ENCODE results near the gene TTC8. TPM values are rescaled to one million over a fixed set of nuclear protein-coding genes. Genes with fewer than 3 reads are reported as not detected.

The TTC8 gene
- total RNA-seq, 1 donor = 28.1 TPM

- H3K4me3 ChIP-seq (ENCODE audit: low read depth, low read length) = no peak overlapping the region
- DNase-seq (ENCODE audit: low read depth) = no peak
- TF ChIP-seq CTCF (IDR thresholded peaks at IDR 0.05; ENCODE audit: insufficient read depth, low read depth, low read length) = no peak
Observed at GRCh38 chr14:88877192-88877591, 52.7 kb downstream of the TTC8 start.

GRCh38 chr14:88879022-88879421 is 54.6 kb downstream of the TTC8 start:
- DNase-seq (ENCODE audit: low read depth) = peak; percentile 75
- no peak for TF ChIP-seq CTCF (IDR thresholded peaks at IDR 0.05; ENCODE audit: insufficient read depth, low read depth, low read length)
- no peak overlapping the region for H3K4me3 ChIP-seq (ENCODE audit: low read depth, low read length)

- H3K4me3 ChIP-seq (ENCODE audit: low read depth, low read length) = no peak overlapping the region
- no peak for TF ChIP-seq CTCF (IDR thresholded peaks at IDR 0.05; ENCODE audit: insufficient read depth, low read depth, low read length)
- DNase-seq (ENCODE audit: low read depth) = no peak
Observed at GRCh38 chr14:88882236-88882635, 57.8 kb downstream of the TTC8 start.

- no peak overlapping the region for H3K4me3 ChIP-seq (ENCODE audit: low read depth, low read length)
- no peak for TF ChIP-seq CTCF (IDR thresholded peaks at IDR 0.05; ENCODE audit: insufficient read depth, low read depth, low read length)
- peak; percentile 71 for DNase-seq (ENCODE audit: low read depth)
Observed at GRCh38 chr14:88895116-88895515, 70.7 kb downstream of the TTC8 start.

GRCh38 chr14:88901189-88901588 is 76.7 kb downstream of the TTC8 start:
- no peak for DNase-seq (ENCODE audit: low read depth)

GRCh38 chr14:88901991-88902390 is 77.5 kb downstream of the TTC8 start:
- H3K4me3 ChIP-seq (ENCODE audit: low read depth, low read length) = no peak overlapping the region
- no peak for TF ChIP-seq CTCF (IDR thresholded peaks at IDR 0.05; ENCODE audit: insufficient read depth, low read depth, low read length)
- no peak for DNase-seq (ENCODE audit: low read depth)

More at GRCh38 chr14:88901189-88901588, 76.7 kb downstream of the TTC8 start:
- no peak overlapping the region for H3K4me3 ChIP-seq (ENCODE audit: low read depth, low read length)
- TF ChIP-seq CTCF (IDR thresholded peaks at IDR 0.05; ENCODE audit: insufficient read depth, low read depth, low read length) = no peak

- no peak overlapping the region for H3K4me3 ChIP-seq (ENCODE audit: low read depth, low read length)
- no peak for DNase-seq (ENCODE audit: low read depth)
- TF ChIP-seq CTCF (IDR thresholded peaks at IDR 0.05; ENCODE audit: insufficient read depth, low read depth, low read length) = no peak
Observed at GRCh38 chr14:88902850-88903249, 78.4 kb downstream of the TTC8 start.

Data from fibroblast of villous mesenchyme (primary cell).